HL-60/S4 (cell line): Measurements from ENCODE around the gene FAM72D.
"Not testable (repeated sequence)": the region's sequence is repeated elsewhere in the genome, so short reads cannot be mapped to it uniquely, and the experiment has no call there.

Experiments used
- in situ Hi-C: fragments of 300-500 bp; cut with MboI; formaldehyde crosslinking; loops from 2 replicates; pipeline ENCODE4 v1.14.3; 2022; ENCODE audit warnings: low sequenced_read_pairs

Gene FAM72D

DNA sequence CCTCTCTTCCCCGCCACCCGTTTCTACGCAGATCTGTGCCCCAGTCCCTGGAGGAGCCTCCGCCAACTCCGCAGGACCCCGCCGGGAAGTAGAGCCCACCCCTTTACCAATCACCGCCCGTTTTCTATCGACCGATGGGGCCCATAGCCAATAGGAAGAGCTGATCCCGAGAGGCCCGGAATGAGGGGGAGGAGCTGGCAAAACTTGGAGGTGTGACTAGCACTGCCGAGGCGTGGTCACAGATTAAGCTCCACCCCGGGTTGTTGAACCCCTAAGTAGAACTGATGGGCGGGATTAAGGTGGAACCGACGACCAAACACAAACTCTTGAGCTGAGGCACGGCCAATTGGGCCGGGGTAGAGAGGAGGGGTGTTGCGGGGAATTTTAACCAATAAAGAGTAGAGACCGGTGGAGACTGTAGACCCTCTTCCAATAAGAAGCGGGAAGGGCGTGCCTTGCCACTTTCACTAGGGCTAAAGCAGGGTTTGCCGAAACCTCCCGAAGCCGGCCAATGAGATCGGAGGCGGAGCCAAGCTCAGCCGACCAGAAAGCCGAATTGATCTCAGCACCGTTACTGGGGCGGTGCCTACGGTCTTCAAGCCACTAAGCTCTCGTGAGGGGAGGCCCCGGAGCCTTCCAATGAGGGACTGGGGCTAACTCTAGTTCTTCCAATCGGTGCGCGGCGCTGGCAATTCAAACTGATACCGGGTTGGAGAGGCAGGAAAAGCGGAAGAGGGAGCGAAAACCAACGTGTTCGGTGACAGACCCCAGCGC, at the start of gene FAM72D, which contains the start of gene SRGAP2B:
Gene FAM72D (plus strand): TSS at position 691 of the 774 bp plus-strand sequence. CDS start 874 bp downstream, outside the sequence.
Gene SRGAP2B (minus strand): TSS at position 45 of the 774 bp plus-strand sequence. CDS start 2,427 bp downstream, outside the sequence.
- in situ Hi-C loops = not testable (repeated sequence)

- in situ Hi-C loops = not testable (repeated sequence)
These were observed 48.2 kb upstream of the FAM72D start for GRCh38 chr1:145047553-145047952.

- in situ Hi-C loops = not testable (repeated sequence)
These were observed 47.5 kb upstream of the FAM72D start for GRCh38 chr1:145048181-145048856.

DNA sequence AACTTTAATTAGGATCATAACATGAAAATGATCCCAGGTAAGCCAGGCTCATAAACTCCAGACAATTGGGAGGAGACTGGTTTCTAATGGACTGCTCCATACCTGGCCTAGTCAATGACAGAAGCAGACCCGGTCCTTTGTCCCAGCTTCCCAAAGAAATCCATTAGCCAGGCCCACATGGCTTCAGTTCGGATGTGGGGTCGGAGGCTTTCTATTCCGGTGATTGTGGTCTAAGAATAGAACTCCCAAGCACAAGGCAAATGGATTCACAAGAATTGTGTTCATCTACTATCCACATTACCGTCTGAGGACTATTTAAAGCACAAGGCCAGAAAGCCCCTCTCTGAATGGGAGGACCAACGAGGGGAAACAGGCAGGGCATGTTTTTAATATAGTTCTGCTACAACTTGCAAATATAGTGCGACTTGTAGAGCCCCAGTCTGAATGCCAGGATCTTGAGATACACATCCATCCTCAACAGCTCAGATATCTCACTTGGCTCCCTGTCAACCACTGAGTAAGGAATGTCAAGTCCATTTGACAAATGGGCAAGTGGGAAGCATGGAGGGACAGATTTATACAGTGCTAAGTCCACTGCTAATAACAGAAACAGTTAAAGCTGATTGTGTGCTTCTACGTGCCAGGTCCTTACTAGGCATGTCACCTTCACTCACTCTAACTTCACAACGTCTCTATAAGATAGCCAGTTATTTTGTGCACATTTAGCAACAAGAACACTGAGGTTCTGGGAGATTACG, 43.6 kb upstream of the FAM72D start:
- in situ Hi-C loops = not testable (repeated sequence)

- in situ Hi-C loops = not testable (repeated sequence)
These were observed 42.3 kb upstream of the FAM72D start for GRCh38 chr1:145053428-145053827.

DNA sequence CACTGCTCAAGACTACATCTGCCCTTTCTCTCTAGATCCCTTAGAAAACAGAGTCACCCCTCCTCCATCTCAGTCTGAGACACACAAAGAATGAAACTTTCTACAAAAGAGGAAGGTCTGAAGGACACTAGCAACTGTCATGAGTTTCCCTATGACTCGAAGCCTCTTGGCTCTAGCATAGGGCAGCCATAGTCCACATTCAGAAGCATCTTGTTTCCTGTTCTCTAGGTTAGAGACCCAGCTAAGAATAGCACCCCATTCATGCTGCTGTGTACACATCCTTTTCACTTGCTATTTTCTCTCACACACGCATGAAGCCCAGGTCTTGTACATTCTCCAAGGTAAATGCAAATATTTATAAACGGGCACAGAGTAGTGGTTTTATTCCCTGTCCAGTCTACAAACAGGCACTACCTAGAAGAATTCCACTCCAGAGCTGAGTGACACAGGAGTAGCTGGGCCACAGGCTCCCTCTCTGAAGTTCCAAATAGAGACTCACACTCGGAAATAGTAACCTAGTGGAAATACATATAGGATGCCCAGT, 40.5 kb upstream of the FAM72D start:
- in situ Hi-C loops = not testable (repeated sequence)

DNA sequence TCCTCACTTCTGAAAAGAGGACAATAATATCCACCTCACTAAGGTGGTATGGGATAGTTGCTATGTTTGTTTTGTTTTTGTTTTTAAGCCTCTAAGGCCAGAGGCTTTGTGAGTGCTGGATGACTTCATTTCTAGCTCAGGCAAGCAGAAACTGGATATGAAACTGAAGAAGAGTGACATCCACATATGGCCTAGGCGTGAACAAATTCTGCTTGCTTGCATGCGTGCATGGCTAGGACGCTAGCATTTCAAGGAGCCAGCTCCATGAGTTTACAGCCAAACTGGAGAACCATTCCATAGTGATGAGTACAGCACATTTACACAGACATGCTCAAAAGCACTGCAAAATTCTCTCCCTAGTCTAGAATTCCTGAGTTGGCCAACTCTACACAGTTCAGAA, 37.6 kb upstream of the FAM72D start:
- in situ Hi-C loops = not testable (repeated sequence)

DNA sequence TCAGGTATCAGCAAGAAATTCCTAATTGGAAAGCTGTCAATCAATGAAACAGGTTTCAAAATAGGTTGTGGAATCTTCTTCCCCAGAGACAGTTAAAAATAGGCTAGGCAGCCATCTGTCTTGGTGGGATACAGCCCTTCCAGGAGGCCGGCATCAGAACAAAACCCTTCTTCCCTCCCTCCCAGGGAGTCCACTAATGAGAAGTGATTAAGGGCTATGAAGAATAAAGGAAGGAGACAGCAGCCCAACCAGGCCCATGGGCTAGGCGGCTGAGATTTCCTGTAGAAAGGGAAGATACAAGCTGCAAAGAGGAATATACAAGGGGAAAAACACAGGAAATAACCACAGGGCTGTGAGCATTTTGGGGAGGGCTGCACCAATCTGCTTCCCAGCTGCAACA, 32.5 kb upstream of the FAM72D start:
- in situ Hi-C loops = not testable (repeated sequence)

DNA sequence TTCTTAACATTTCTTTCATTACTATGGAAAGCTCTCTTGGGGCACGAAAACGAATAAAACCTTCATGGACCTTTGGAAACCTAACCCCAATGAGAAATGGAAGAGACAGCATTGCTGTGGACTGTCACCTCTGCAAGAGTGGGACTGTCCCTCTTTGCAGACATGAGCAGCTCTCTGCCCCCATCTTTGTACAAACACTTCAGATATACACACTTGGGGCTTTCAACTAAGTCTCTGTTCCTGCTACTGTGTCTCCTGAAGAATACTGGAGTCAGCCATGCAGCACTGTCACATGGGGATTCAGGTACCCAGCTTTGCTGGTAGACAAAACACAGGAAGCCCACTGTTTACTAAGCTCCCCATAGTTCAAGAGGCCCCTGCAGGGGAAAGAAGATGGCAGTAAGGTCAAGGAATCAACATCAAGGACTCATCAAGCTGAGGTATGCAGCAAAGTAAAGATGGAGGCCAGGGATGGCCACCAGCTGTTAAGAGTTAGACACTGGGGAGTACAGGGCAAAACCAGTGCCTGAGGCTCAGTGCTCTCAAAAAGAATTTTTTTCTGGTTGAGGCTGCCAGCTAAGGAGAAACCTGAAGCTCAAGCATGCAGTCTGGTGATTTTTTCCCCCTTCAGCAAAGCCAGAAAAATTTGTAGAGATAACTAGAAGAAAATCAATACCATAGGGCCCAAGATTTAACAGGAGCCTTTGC, 31.7 kb upstream of the FAM72D start:
- in situ Hi-C loops = not testable (repeated sequence)

DNA sequence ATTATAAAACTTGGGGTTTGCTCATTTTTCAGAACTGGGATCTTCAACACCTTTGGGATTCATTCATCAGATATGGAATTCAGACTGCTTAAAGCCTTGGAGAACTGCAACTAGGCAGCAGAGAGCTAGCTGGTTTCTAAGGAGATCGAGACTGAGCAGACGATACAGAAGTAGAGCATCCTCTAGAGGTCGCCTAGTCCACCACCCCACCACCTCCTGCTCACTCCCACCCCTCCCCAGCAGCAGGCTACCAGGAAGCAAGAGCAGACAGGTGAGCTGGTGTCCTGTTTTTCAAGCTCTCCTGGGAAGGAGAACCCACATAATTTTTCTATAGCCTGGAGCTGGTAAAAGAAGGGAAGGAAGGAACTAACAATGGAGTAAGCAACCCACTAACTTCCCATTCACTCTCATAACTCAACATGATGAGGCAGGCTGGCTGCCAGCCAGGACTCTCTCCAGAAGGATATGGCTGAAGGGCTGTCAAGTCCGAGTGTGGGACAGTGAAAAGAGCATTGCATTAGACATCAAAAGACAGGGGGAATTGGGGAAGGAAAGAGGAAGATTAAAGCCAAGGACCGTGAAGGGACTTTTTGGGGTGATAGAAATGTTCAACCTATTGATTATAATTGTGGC, 30.5 kb upstream of the FAM72D start:
- in situ Hi-C loops = not testable (repeated sequence)

DNA sequence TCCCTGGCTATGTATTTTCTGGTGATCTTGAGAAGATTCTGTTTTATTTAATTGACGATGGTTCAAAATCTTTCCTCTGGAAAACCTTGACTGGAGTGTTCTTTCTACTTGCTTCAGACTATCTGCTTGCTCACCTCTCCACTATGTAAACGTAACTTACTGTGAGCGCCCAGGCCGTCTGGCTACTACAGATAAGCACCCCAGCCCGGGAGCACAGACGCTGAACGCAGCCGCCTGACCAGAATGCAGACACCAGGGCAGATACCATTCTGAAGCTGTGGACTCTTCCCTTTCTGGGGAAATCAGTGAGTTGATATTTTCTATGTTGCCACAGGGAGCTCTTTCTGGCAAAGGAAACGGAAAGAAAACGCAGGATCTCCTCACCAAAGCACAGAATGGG, 29.3 kb upstream of the FAM72D start:
- in situ Hi-C loops = not testable (repeated sequence)

DNA sequence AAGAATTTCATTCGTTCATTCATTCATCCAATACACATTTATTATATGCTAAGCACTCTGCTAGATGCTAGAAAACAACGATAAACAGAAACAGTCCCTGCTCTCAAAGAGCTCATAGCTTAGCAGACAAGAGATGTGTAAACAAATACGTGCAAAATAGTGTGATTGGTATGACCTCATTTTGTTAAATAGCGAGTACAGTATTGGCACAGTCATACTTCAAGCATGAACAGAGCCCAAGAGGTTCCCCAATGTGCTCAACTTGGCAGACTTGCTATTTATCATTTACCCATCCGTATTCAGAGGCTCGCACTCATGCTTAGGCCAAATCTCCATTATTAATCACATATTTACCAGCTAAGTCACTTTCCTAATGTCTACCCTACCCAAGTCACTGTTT, 24.2 kb upstream of the FAM72D start:
- in situ Hi-C loops = not testable (repeated sequence)

DNA sequence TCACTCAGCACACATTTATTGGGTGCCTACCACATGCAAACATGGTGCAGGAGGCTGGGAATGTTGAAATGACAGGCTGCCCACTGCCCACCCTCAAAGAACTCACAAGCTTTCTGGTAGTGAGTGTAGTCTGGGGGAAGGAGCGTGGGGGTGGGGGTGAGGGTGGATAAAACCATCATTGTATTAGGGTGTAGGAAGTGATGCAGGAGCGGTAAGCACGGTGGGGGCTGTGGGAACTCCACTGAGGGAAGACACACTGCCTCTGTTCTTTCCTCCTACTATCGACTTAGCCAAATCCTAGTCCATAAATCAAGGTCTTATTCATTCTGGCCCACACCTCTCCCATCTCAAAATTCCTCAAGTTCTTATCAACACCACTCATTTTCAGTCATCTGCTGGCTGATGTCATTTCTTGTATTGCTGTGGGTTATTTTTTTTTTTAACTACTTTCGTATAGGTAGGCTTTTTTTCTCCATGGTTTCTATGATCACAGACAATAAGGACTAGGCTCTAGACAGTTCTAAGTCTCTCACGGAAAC, 21.7 kb upstream of the FAM72D start:
- in situ Hi-C loops = not testable (repeated sequence)

GRCh38 chr1:145076877-145077276, 18.9 kb upstream of the FAM72D start:
- in situ Hi-C loops = not testable (repeated sequence)

- in situ Hi-C loops = not testable (repeated sequence)
These were observed 17.6 kb upstream of the FAM72D start for GRCh38 chr1:145077872-145078786.

- in situ Hi-C loops = not testable (repeated sequence)
These were observed 16.9 kb upstream of the FAM72D start for GRCh38 chr1:145078787-145079370.

GRCh38 chr1:145079737-145080136, 16.0 kb upstream of the FAM72D start:
- in situ Hi-C loops = not testable (repeated sequence)

- in situ Hi-C loops = not testable (repeated sequence)
These were observed 15.6 kb upstream of the FAM72D start for GRCh38 chr1:145080193-145080592.
